Heart left ventricle (tissue), 16 donors: Measurements from ENCODE around the gene IRS1. TPM values are rescaled to one million over a fixed set of nuclear protein-coding genes. Genes with fewer than 3 reads are reported as not detected.
A peak's percentile ranks its signal among the peaks of the same experiment; 100 is the strongest.

Experiments
- ATAC-seq, 4 donors: fragments of 200-7000 bp; cut with Tn5 transposase; one replicate each; pipeline ENCODE4 v1.9.1; 2020 to 2022; ENCODE audit warnings: moderate library complexity in 4 of 4, mild to moderate bottlenecking in 3 of 4, moderate number of reproducible peaks in 1 of 4
- DNase-seq, 5 donors: peaks; one replicate each; pipeline ENCODE4 v3.0.0-alpha.2; 2020
- H3K27ac ChIP-seq, 12 donors: fragments of 200-600 bp; sonication (generic) in 4 of 12; one replicate each; pipeline versions ENCODE4 v1.5.0 to v1.8.0; 2016 to 2022; ENCODE audit warnings: mild to moderate bottlenecking in 2 of 12
- H3K27me3 ChIP-seq, 9 donors: fragments of 200-600 bp; sonication (generic) in 2 of 9; one replicate each; pipeline versions ENCODE4 v1.5.1 to v1.8.0; 2016 to 2022; ENCODE audit warnings: mild to moderate bottlenecking in 3 of 9
- H3K36me3 ChIP-seq, 9 donors: fragments of 200-600 bp; sonication (generic) in 2 of 9; one replicate each; pipeline versions ENCODE4 v1.5.0 to v1.8.0; 2018 to 2022; ENCODE audit warnings: mild to moderate bottlenecking in 2 of 9
- H3K4me1 ChIP-seq, 12 donors: fragments of 200-600 bp; sonication (generic) in 4 of 12; one replicate each; pipeline versions ENCODE4 v1.5.0 to v1.8.0; 2016 to 2022; ENCODE audit warnings: mild to moderate bottlenecking in 3 of 12
- H3K4me3 ChIP-seq, 12 donors: fragments of 200-600 bp; sonication (generic) in 4 of 12; one replicate each; pipeline versions ENCODE4 v1.5.0 to v1.8.0; 2017 to 2022; ENCODE audit warnings: mild to moderate bottlenecking in 9 of 12, moderate library complexity in 4 of 12
- H3K9me3 ChIP-seq, 12 donors: fragments of 200-600 bp; sonication (generic) in 4 of 12; one replicate each; pipeline versions ENCODE4 v1.5.0 to v1.8.0; 2016 to 2022; ENCODE audit warnings: mild to moderate bottlenecking in 1 of 12
- CTCF ChIP-seq, 12 donors: fragments of 200-600 bp; sonication (generic) in 4 of 12; IDR thresholded peaks; one replicate each; pipeline versions ENCODE4 v1.5.0 to v1.8.0; 2018 to 2022; ENCODE audit warnings: antibody characterized with exemption in 12 of 12, mild to moderate bottlenecking in 5 of 12
- POLR2A ChIP-seq, 2 donors: fragments of 450-650 bp; IDR thresholded peaks; one replicate each; pipeline ENCODE4 v1.6.1; 2017; ENCODE audit warnings: antibody characterized with exemption in 2 of 2, mild to moderate bottlenecking in 2 of 2, moderate library complexity in 2 of 2
- WGBS, 4 donors: extraction: QIAGEN DNeasy Blood & Tissue Kit in 2 of 4; methylation state at CpG; one replicate each; pipeline versions ENCODE4 v1.1.5 to v1.1.7; 2013 to 2018; 5-methylcytosine and 5-hydroxymethylcytosine counted together
- intact Hi-C, 10 donors: fragments of 100-400 bp; cut with DNase I; formaldehyde crosslinking; loops; one replicate each; pipeline versions ENCODE4 v1.11.1 to v1.14.2; 2022
- polyA plus RNA-seq, 2 donors: library from polyadenylated mRNA; stranded (reverse); fragments of 200-250 nt; gene quantifications; one replicate each; pipeline ENCODE4 v1.2.3, GENCODE V29; 2013
- total RNA-seq, 9 donors: library from RNA; depleted of rRNA in 2 of 9; stranded (reverse); fragments of >200 nt in 2 of 9; fragmentation: NEBNext Ultra II Directional in 3 of 9; extraction: Animal tissue kit (Norgen Biotek cat#: 25700) in 3 of 9; gene quantifications; one replicate each; pipeline versions ENCODE4 v1.1.0 to v1.2.4, GENCODE V29; 2016 to 2023
- donor health status: ischemic (EF 13 %, LVEDD 7.1; RV severe dilation, severe dysfunction).
- donor health status: healthy with polysubstance abuse.
- donor health status: DM: no; HTN: yes; CAD: no.
- donor health status: DM: no; HTN: no; CAD: no.
- donor health status: ischemic (EF 25% LVEDD 6.9; RV normal size, moderate dysfunction).
- donor health status: ischemic (EF 25% LVEDD 5.7; RV mildly dilated, moderate dysfunction).
- donor health status: healthy.
- donor health status: DM: yes; HTN: yes; CAD: no.
- donor health status: ischemic (EF 35%, LVEDD 5.7; RV mildly dilated, moderate dysfunction).
- donor health status: nonischemic (EF 11% LVEDD 7.7; RV severe dilation, severe dysfunction).
- donor health status: DM: yes; HTN: yes; CAD: no.
- donor health status: PGD.
- donor health status: ischemic (EF 29% LVEDD 5.4; RV normal size, mild dysfunction).
- donor health status: nonischemic (EF 23%, LVEDD 6.1; RV moderate dilation, normal function).

The IRS1 gene
- total and polyA plus RNA-seq, 11 donors = 5.0 to 45.8 (median 15.7) TPM

GRCh38 chr2:226788064-226788463 lies 11.6 kb downstream of the IRS1 start:
- no peak overlapping the region for H3K4me3 ChIP-seq
- TF ChIP-seq POLR2A (IDR thresholded peaks at IDR 0.05) (no peak), CTCF (IDR thresholded peaks at IDR 0.05) (no peak)
- ATAC-seq (no peak), DNase-seq (no peak)
- peak overlapping the region in 10 of 12 donors; percentile 92 to 98 (median 94) for H3K27ac ChIP-seq
- peaks cover 0 to 9% (median 0%) of the 10 kb centered on the region in 12 donors for H3K9me3 ChIP-seq
- intact Hi-C loops = no loop called here
- H3K27me3 ChIP-seq = no peaks in the 10 kb centered on the region
- peaks cover 0 to 62% (median 54%) of the 10 kb centered on the region in 12 donors for H3K4me1 ChIP-seq
- H3K36me3 ChIP-seq = no peaks in the 10 kb centered on the region

- ATAC-seq (no peak), DNase-seq (no peak)
- Histone ChIP-seq H3K9me3 (peaks cover 0 to 9% (median 0%) of the 10 kb centered on the region in 12 donors), H3K36me3 (no peaks in the 10 kb centered on the region), H3K27me3 (no peaks in the 10 kb centered on the region), H3K4me1 (peaks cover 0 to 51% (median 26%) of the 10 kb centered on the region in 12 donors), H3K27ac (no peak overlapping the region), H3K4me3 (no peak overlapping the region)
- TF ChIP-seq POLR2A (IDR thresholded peaks at IDR 0.05) (no peak), CTCF (IDR thresholded peaks at IDR 0.05) (no peak)
- intact Hi-C loops = no loop called here
- 96 to 99% (median 97%) methylated on average over 2 of the region's 2 CpGs for WGBS, 4 donors
Observed at GRCh38 chr2:226783885-226784284, 15.7 kb downstream of the IRS1 start.

- ATAC-seq = peak in 1 of 4 donors; percentile 52
- intact Hi-C loops = no loop called here
Observed at GRCh38 chr2:226782092-226782713, 17.4 kb downstream of the IRS1 start.

GRCh38 chr2:226780431-226780830 lies 19.2 kb downstream of the IRS1 start:
- WGBS, 4 donors = 54 to 60% (median 58%) methylated on average over 1 of the region's 1 CpG
- H3K9me3 ChIP-seq = peaks cover 0 to 13% (median 0%) of the 10 kb centered on the region in 12 donors
- H3K27me3 ChIP-seq = no peaks in the 10 kb centered on the region
- intact Hi-C loops = no loop called here
- no peak for TF ChIP-seq POLR2A (IDR thresholded peaks at IDR 0.05)
- no peak for TF ChIP-seq CTCF (IDR thresholded peaks at IDR 0.05)
- peaks cover 0 to 3% (median 0%) of the 10 kb centered on the region in 9 donors for H3K36me3 ChIP-seq
- no peak overlapping the region for H3K4me3 ChIP-seq
- ATAC-seq = no peak
- no peak for DNase-seq
- H3K4me1 ChIP-seq = peaks cover 0 to 37% (median 9%) of the 10 kb centered on the region in 12 donors
- no peak overlapping the region for H3K27ac ChIP-seq

More at GRCh38 chr2:226782092-226782713, 17.4 kb downstream of the IRS1 start:
- DNase-seq = no peak
- WGBS, 4 donors = 62 to 65% (median 63%) methylated on average over 5 of the region's 5 CpGs
- H3K36me3 ChIP-seq = no peaks in the 10 kb centered on the region
- H3K9me3 ChIP-seq = peaks cover 0 to 9% (median 0%) of the 10 kb centered on the region in 12 donors
- peaks cover 0 to 36% (median 16%) of the 10 kb centered on the region in 12 donors for H3K4me1 ChIP-seq
- H3K27ac ChIP-seq = peak overlapping the region in 9 of 12 donors; percentile 9 to 72 (median 26)
- no peaks in the 10 kb centered on the region for H3K27me3 ChIP-seq
- H3K4me3 ChIP-seq = no peak overlapping the region
- TF ChIP-seq CTCF (IDR thresholded peaks at IDR 0.05) (no peak), POLR2A (IDR thresholded peaks at IDR 0.05) (no peak)
